Panc1 (cell line): Measurements from ENCODE around the gene CTNND2. TPM values are rescaled to one million over a fixed set of nuclear protein-coding genes. Genes with fewer than 3 reads are reported as not detected.

Experiments
- ATAC-seq: fragments of 200-7000 bp; cut with Tn5 transposase; 2 replicates; pipeline ENCODE4 v1.9.1; 2020; ENCODE audit warnings: mild to moderate bottlenecking, moderate library complexity
- BruUV-seq: library from RNA; stranded (reverse); fragments of 400-500 nt; replicated peaks from 2 replicates; lab custom pipeline; 2021; lab: Mats Ljungman, UMichigan
- CTCF ChIA-PET: fragments of 300-600 bp; sonication (Branson Sonifier 250); formaldehyde crosslinking; loops from one replicate; lab custom pipeline; 2022; ENCODE audit warnings: antibody characterized with exemption; lab: Charles Lee
- POLR2A ChIA-PET: fragments of 300-600 bp; sonication (Branson Sonifier 250); formaldehyde crosslinking; loops from one replicate; lab custom pipeline; 2022; ENCODE audit warnings: antibody characterized with exemption; lab: Charles Lee
- DNase-seq: peaks from one replicate; pipeline ENCODE4 v3.0.0-alpha.2; 2010; ENCODE audit warnings: low read depth, low spot score
- H3K27ac ChIP-seq: 2 replicates; pipeline ENCODE4 v1.5.1; 2011; ENCODE audit warnings: mild to moderate bottlenecking, low read length, inconsistent platforms
- H3K27me3 ChIP-seq: fragments of 200-500 bp; sonication (Bioruptor generic); 2 replicates; pipeline ENCODE4 v1.6.0; 2014; ENCODE audit warnings: low read length, inconsistent platforms; ENCODE audit not compliant: control insufficient read depth, insufficient read depth
- H3K36me3 ChIP-seq: fragments of 200-500 bp; sonication (Bioruptor generic); 2 replicates; pipeline ENCODE4 v1.5.1; 2014; ENCODE audit warnings: inconsistent platforms, mild to moderate bottlenecking, low read length, moderate library complexity; ENCODE audit not compliant: control insufficient read depth, insufficient read depth
- H3K4me1 ChIP-seq: 2 replicates; pipeline ENCODE4 v1.5.1; 2011; ENCODE audit warnings: inconsistent platforms, mild to moderate bottlenecking, low read length, moderate library complexity; ENCODE audit not compliant: control insufficient read depth, insufficient read depth
- H3K4me3 ChIP-seq, 2 experiments: 2 replicates each; pipeline ENCODE4 v1.5.1; 2011 to 2012; ENCODE audit warnings: low read depth in 2 of 2, low read length in 2 of 2, mild to moderate bottlenecking in 2 of 2, inconsistent platforms in 1 of 2, moderate library complexity in 1 of 2
- H3K9me3 ChIP-seq: fragments of 200-500 bp; sonication (Bioruptor generic); 2 replicates; pipeline ENCODE4 v1.5.1; 2014; ENCODE audit warnings: low read depth, mild to moderate bottlenecking, inconsistent platforms, low read length, moderate library complexity; ENCODE audit not compliant: control insufficient read depth, insufficient read depth
- POLR2AphosphoS5 ChIP-seq: IDR thresholded peaks from 2 replicates; pipeline ENCODE4 v1.6.1; 2012; ENCODE audit warnings: mild to moderate bottlenecking, low read depth, low read length, moderate library complexity
- SIN3A ChIP-seq: IDR thresholded peaks from 2 replicates; pipeline ENCODE4 v1.6.1; 2012; ENCODE audit warnings: low read depth, mild to moderate bottlenecking, low read length, moderate library complexity, borderline replicate concordance; ENCODE audit not compliant: insufficient read depth
- TCF7L2 ChIP-seq: IDR thresholded peaks from 2 replicates; pipeline ENCODE4 v1.6.1; 2011; ENCODE audit warnings: mild to moderate bottlenecking, low read depth, low read length, inconsistent platforms
- in situ Hi-C: cut with HindIII; loops from 2 replicates; pipeline ENCODE4 v1.10.0; 2016; ENCODE audit warnings: low sequenced_read_pairs, low pct_unique_long_range_greater_than_20kb
- intact Hi-C: fragments of 100-400 bp; cut with micrococcal nuclease; formaldehyde crosslinking; loops from one replicate; pipeline ENCODE4 v1.10.0; 2022; ENCODE audit not compliant: unreplicated experiment
- total RNA-seq: library from RNA; stranded (reverse); gene quantifications from one replicate; pipeline ENCODE4 v1.2.1, GENCODE V29; 2021; ENCODE audit not compliant: unreplicated experiment
- TF ChIP-seq, protein P1 (sequence below): fragments of 450-650 bp; IDR thresholded peaks from 2 replicates; pipeline ENCODE4 v1.5.1; 2017; ENCODE audit warnings: mild to moderate bottlenecking
- TF ChIP-seq, protein P2 (sequence below), 2 experiments: IDR thresholded peaks; 2 replicates each; pipeline ENCODE4 v1.6.1; 2011 to 2012; ENCODE audit warnings: low read depth in 2 of 2, control low read depth in 1 of 2, low read length in 1 of 2, mild to moderate bottlenecking in 1 of 2, moderate library complexity in 1 of 2; ENCODE audit not compliant: insufficient read depth in 1 of 2

The CTNND2 gene
- total RNA-seq, 1 experiment from 2014 or later: 1.0 TPM

DNA sequence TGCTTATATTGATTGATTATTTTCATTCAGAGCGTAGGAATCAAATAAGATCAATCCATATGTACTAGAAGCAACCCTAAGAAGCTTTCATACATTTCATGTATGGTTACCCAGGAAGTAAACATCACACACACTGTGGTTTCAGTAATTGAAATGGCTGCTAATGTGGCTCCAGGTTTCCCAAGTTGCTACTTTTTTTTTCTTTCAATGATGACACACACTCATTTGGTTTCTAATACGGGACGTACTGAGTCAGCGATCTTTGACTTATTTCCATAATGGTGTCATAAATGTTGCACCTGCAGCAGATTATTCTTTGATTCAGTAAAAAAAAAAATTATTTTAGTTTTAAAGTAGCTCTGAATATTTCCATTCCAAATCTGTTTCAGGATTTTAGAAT is 248.6 kb downstream of the CTNND2 start:
- ChIA-PET POLR2A (interaction anchor here (0.5 kb wide), 1 partner anchor 250 kb away, joined by 4 read pairs; no protein-coding TSS in a partner anchor), CTCF (no interaction called here)
- Histone ChIP-seq H3K27ac (no peak overlapping the region), H3K36me3 (no peaks in the 10 kb centered on the region), H3K27me3 (no peaks in the 10 kb centered on the region), H3K9me3 (no peaks in the 10 kb centered on the region), H3K4me3 (no peak overlapping the region), H3K4me1 (no peaks in the 10 kb centered on the region)
- no TSS peak for BruUV-seq
- DNase-seq: no peak
- in situ Hi-C loops: no loop called here
- intact Hi-C loops: no loop called here
- ATAC-seq: no peak
- TF ChIP-seq SIN3A (no peak), POLR2AphosphoS5 (no peak), TCF7L2 (no peak)
- TF ChIP-seq, protein P1, sequence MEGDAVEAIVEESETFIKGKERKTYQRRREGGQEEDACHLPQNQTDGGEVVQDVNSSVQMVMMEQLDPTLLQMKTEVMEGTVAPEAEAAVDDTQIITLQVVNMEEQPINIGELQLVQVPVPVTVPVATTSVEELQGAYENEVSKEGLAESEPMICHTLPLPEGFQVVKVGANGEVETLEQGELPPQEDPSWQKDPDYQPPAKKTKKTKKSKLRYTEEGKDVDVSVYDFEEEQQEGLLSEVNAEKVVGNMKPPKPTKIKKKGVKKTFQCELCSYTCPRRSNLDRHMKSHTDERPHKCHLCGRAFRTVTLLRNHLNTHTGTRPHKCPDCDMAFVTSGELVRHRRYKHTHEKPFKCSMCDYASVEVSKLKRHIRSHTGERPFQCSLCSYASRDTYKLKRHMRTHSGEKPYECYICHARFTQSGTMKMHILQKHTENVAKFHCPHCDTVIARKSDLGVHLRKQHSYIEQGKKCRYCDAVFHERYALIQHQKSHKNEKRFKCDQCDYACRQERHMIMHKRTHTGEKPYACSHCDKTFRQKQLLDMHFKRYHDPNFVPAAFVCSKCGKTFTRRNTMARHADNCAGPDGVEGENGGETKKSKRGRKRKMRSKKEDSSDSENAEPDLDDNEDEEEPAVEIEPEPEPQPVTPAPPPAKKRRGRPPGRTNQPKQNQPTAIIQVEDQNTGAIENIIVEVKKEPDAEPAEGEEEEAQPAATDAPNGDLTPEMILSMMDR: no peak
- TF ChIP-seq, protein P2, sequence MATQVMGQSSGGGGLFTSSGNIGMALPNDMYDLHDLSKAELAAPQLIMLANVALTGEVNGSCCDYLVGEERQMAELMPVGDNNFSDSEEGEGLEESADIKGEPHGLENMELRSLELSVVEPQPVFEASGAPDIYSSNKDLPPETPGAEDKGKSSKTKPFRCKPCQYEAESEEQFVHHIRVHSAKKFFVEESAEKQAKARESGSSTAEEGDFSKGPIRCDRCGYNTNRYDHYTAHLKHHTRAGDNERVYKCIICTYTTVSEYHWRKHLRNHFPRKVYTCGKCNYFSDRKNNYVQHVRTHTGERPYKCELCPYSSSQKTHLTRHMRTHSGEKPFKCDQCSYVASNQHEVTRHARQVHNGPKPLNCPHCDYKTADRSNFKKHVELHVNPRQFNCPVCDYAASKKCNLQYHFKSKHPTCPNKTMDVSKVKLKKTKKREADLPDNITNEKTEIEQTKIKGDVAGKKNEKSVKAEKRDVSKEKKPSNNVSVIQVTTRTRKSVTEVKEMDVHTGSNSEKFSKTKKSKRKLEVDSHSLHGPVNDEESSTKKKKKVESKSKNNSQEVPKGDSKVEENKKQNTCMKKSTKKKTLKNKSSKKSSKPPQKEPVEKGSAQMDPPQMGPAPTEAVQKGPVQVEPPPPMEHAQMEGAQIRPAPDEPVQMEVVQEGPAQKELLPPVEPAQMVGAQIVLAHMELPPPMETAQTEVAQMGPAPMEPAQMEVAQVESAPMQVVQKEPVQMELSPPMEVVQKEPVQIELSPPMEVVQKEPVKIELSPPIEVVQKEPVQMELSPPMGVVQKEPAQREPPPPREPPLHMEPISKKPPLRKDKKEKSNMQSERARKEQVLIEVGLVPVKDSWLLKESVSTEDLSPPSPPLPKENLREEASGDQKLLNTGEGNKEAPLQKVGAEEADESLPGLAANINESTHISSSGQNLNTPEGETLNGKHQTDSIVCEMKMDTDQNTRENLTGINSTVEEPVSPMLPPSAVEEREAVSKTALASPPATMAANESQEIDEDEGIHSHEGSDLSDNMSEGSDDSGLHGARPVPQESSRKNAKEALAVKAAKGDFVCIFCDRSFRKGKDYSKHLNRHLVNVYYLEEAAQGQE (IDR thresholded peaks at IDR 0.05; ENCODE audit: insufficient read depth in 1 of 2, low read depth in 2 of 2, low read length in 1 of 2): no peak

DNA sequence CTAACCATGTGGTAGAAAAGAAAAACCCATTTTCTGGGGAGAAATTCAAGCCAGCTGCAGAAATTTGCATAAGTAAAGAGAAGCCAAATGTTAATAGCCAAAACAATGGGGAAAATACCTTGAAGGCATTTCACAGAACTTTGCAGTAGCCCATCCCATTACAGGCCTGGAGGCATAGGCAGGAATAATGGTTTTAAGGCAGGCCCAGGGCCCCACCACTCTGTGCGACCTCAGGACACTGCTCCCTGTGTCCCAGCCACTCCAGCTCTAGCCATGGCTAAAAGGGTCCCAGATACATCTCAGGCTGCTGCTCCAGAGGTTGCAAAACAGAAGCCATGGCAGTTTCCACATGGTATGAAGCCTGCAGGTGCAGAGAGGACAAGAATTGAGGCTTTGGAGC is 253.3 kb downstream of the CTNND2 start:
- Histone ChIP-seq H3K36me3 (no peaks in the 10 kb centered on the region), H3K4me3 (no peak overlapping the region), H3K4me1 (no peaks in the 10 kb centered on the region), H3K27me3 (no peaks in the 10 kb centered on the region), H3K9me3 (no peaks in the 10 kb centered on the region), H3K27ac (no peak overlapping the region)
- DNase-seq: no peak
- no TSS peak for BruUV-seq
- intact Hi-C loops (no loop called here), in situ Hi-C loops (no loop called here)
- POLR2A ChIA-PET: no interaction called here
- CTCF ChIA-PET: no interaction called here
- ATAC-seq: no peak
- TF ChIP-seq, protein P2 (IDR thresholded peaks at IDR 0.05; ENCODE audit: insufficient read depth in 1 of 2, low read depth in 2 of 2, low read length in 1 of 2): no peak
- TF ChIP-seq POLR2AphosphoS5 (no peak), TCF7L2 (no peak), SIN3A (no peak)
- TF ChIP-seq, protein P1: no peak
